ENCODE measurements around the gene IFI16. TPM values are rescaled to one million over a fixed set of nuclear protein-coding genes. Genes with fewer than 3 reads are reported as not detected.

The IFI16 gene
- total and polyA plus RNA-seq, 2 donors (not counting 3 experiments of a cell fraction or from before 2014, with no cell fraction given) = 52.8 to 183 TPM

DNA sequence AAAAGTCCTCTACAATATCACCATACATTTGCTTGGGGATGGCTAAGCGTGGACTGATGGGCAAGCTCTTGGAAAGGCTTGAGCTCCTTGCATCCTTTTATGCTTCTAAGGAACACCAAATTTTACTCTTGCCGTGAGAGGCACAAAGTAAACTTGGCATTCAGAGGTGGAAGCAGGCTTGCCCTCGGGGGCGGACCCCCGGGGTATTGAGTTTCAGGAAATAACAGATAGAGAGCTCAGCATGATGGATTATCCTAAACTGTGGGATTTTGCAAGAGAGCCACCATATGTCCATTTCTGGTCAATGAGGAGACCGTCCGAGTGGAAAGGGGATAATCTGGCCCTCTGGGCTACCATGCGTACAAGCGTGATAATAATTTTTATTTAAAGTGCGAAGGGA lies 14.0 kb downstream of the IFI16 start:
- Histone ChIP-seq H3K9me1 (replicated peaks; ENCODE audit: control insufficient read depth, extremely low read depth, insufficient read depth, low read length) (no peaks in the 10 kb centered on the region), H2AFZ (ENCODE audit: low read depth, low read length) (no peak overlapping the region), H3K36me3 (ENCODE audit: control insufficient read depth in 2 of 2, extremely low read depth in 1 of 2, insufficient read depth in 2 of 2, low read length in 2 of 2) (peaks cover 11 to 15% of the 10 kb centered on the region in 2 experiments), H3K9me3 (replicated peaks; ENCODE audit: control insufficient read depth, insufficient read depth, low read length) (no peaks in the 10 kb centered on the region), H3K79me2 (ENCODE audit: control insufficient read depth, insufficient read depth, low read length) (peaks cover 71% of the 10 kb centered on the region), H3K4me2 (ENCODE audit: insufficient read depth, low read length) (no peak overlapping the region), H3K27ac (ENCODE audit: insufficient read depth, low read depth, low read length) (no peak overlapping the region), H4K20me1 (replicated peaks; ENCODE audit: control insufficient read depth, extremely low read depth, insufficient read depth, low read length) (no peaks in the 10 kb centered on the region), H3K9ac (replicated peaks; ENCODE audit: extremely low read depth, insufficient read depth, low read length) (no peak overlapping the region), H3K4me1 (ENCODE audit: control insufficient read depth, extremely low read depth, insufficient read depth, low read length) (peaks cover 7% of the 10 kb centered on the region), H3K4me3 (replicated peaks in 1 of 3; ENCODE audit: insufficient read depth in 1 of 3, low read depth in 1 of 3, low read length in 3 of 3) (no peak overlapping the region), H3K27me3 (ENCODE audit: control insufficient read depth in 2 of 2, insufficient read depth in 2 of 2, low read length in 2 of 2) (no peaks in the 10 kb centered on the region)
- no peak for DNase-seq (ENCODE audit: low read depth, low spot score)
- BruUV-seq (replicated peaks) = no TSS peak
- intact Hi-C loops (cut with micrococcal nuclease) = no loop called here
- no peak for FAIRE-seq
- ChIA-PET POLR2A (no interaction called here), CTCF (no interaction called here)
- no peak for TF ChIP-seq MYC (IDR thresholded peaks at IDR 0.05; ENCODE audit: low read depth, low read length)
- no peak for TF ChIP-seq FOS (IDR thresholded peaks at IDR 0.05; ENCODE audit: borderline replicate concordance, insufficient read depth, low read length)
- no peak for TF ChIP-seq EZH2 (IDR thresholded peaks at IDR 0.05; ENCODE audit: borderline replicate concordance, low read depth, low read length, severe bottlenecking)
- no peak for TF ChIP-seq GATA2 (IDR thresholded peaks at IDR 0.05; ENCODE audit: insufficient read depth, insufficient read length, low read depth, low read length)
- TF ChIP-seq JUN (IDR thresholded peaks at IDR 0.05; ENCODE audit: borderline replicate concordance, insufficient read depth, insufficient read length, low read depth) = no peak
- no peak for TF ChIP-seq POLR2AphosphoS5 (IDR thresholded peaks at IDR 0.05; ENCODE audit: insufficient read depth, low read depth, low read length)
- no peak for TF ChIP-seq POLR2A (IDR thresholded peaks at IDR 0.05; ENCODE audit: low read depth, low read length)
- TF ChIP-seq, protein P1, sequence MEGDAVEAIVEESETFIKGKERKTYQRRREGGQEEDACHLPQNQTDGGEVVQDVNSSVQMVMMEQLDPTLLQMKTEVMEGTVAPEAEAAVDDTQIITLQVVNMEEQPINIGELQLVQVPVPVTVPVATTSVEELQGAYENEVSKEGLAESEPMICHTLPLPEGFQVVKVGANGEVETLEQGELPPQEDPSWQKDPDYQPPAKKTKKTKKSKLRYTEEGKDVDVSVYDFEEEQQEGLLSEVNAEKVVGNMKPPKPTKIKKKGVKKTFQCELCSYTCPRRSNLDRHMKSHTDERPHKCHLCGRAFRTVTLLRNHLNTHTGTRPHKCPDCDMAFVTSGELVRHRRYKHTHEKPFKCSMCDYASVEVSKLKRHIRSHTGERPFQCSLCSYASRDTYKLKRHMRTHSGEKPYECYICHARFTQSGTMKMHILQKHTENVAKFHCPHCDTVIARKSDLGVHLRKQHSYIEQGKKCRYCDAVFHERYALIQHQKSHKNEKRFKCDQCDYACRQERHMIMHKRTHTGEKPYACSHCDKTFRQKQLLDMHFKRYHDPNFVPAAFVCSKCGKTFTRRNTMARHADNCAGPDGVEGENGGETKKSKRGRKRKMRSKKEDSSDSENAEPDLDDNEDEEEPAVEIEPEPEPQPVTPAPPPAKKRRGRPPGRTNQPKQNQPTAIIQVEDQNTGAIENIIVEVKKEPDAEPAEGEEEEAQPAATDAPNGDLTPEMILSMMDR (IDR thresholded peaks at IDR 0.05; ENCODE audit: extremely low read depth in 1 of 2, insufficient read depth in 1 of 2, low read depth in 1 of 2, low read length in 2 of 2) = no peak
- TF ChIP-seq, protein P2, sequence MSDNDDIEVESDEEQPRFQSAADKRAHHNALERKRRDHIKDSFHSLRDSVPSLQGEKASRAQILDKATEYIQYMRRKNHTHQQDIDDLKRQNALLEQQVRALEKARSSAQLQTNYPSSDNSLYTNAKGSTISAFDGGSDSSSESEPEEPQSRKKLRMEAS (IDR thresholded peaks at IDR 0.05; ENCODE audit: insufficient read depth, insufficient read length) = no peak
- dilution Hi-C loops (cut with MboI; ENCODE audit: extremely low pct_ligation_motif_present, low sequenced_read_pairs) = no loop called here

All from endothelial cell of umbilical vein (primary cell).